GM23338 (cell line): ENCODE data around the gene ARMC7. TPM values are rescaled to one million over a fixed set of nuclear protein-coding genes. Genes with fewer than 3 reads are reported as not detected.

Experiments
- ATAC-seq: fragments of 200-7000 bp; cut with Tn5 transposase; 3 replicates; pipeline ENCODE4 v1.9.1; 2020
- DNase-seq: peaks from one replicate; pipeline ENCODE4 v3.0.0-alpha.2; 2015; ENCODE audit warnings: low spot score
- H2AFZ ChIP-seq: fragments of 200-600 bp; sonication (generic); 2 replicates; pipeline ENCODE4 v1.8.0; 2016; ENCODE audit warnings: antibody characterized with exemption, mild to moderate bottlenecking, moderate library complexity
- H3F3A ChIP-seq: fragments of 200-600 bp; sonication (generic); replicated peaks from 2 replicates; pipeline ENCODE4 v1.8.0; 2017; ENCODE audit warnings: antibody characterized with exemption, mixed run types, low read depth
- H3K27ac ChIP-seq: fragments of 200-600 bp; sonication (generic); 2 replicates; pipeline ENCODE4 v1.6.1; 2016; ENCODE audit warnings: low read depth
- H3K27me3 ChIP-seq: fragments of 200-600 bp; sonication (generic); 2 replicates; pipeline ENCODE4 v1.8.0; 2016; ENCODE audit warnings: mild to moderate bottlenecking, mixed run types, moderate library complexity; ENCODE audit not compliant: insufficient read depth
- H3K36me3 ChIP-seq: fragments of 200-600 bp; sonication (generic); 2 replicates; pipeline ENCODE4 v1.8.0; 2016; ENCODE audit warnings: mild to moderate bottlenecking; ENCODE audit not compliant: insufficient read depth
- H3K4me1 ChIP-seq: fragments of 200-600 bp; sonication (generic); 2 replicates; pipeline ENCODE4 v1.8.0; 2016; ENCODE audit warnings: mild to moderate bottlenecking, moderate library complexity; ENCODE audit not compliant: insufficient read depth
- H3K4me2 ChIP-seq: fragments of 200-600 bp; sonication (generic); 2 replicates; pipeline ENCODE4 v1.7.1; 2017; ENCODE audit warnings: mixed run types
- H3K4me3 ChIP-seq: fragments of 200-600 bp; sonication (generic); 2 replicates; pipeline ENCODE4 v1.6.1; 2016; ENCODE audit warnings: mixed run types
- H3K79me2 ChIP-seq: fragments of 200-600 bp; sonication (generic); replicated peaks from 2 replicates; pipeline ENCODE4 v1.8.0; 2017; ENCODE audit warnings: mild to moderate bottlenecking; ENCODE audit not compliant: insufficient read depth
- H3K9me2 ChIP-seq: fragments of 200-600 bp; sonication (generic); 2 replicates; pipeline ENCODE4 v1.8.0; 2017; ENCODE audit not compliant: insufficient read depth
- H4K20me1 ChIP-seq: fragments of 200-600 bp; sonication (generic); replicated peaks from 2 replicates; pipeline ENCODE4 v1.8.0; 2017; ENCODE audit warnings: mild to moderate bottlenecking; ENCODE audit not compliant: insufficient read depth
- H3K27ac Mint-ChIP-seq: 2 replicates; pipeline ENCODE4 v1.8.0; 2020; ENCODE audit warnings: inconsistent platforms, mild to moderate bottlenecking, moderate library complexity, mixed read lengths
- H3K27me3 Mint-ChIP-seq: 3 replicates; pipeline ENCODE4 v1.8.0; 2022; ENCODE audit warnings: low read depth, mild to moderate bottlenecking, moderate library complexity, mixed read lengths, inconsistent platforms; ENCODE audit not compliant: insufficient read depth, poor library complexity
- H3K36me3 Mint-ChIP-seq: 3 replicates; pipeline ENCODE4 v1.8.0; 2021; ENCODE audit warnings: low read depth, mild to moderate bottlenecking, inconsistent platforms, moderate library complexity, mixed read lengths
- H3K4me1 Mint-ChIP-seq: 3 replicates; pipeline ENCODE4 v1.8.0; 2020; ENCODE audit warnings: mild to moderate bottlenecking, inconsistent platforms, mixed read lengths
- H3K4me3 Mint-ChIP-seq: 3 replicates; pipeline ENCODE4 v1.8.0; 2021; ENCODE audit warnings: moderate library complexity, mild to moderate bottlenecking, inconsistent platforms, mixed read lengths
- H3K9me3 Mint-ChIP-seq: 3 replicates; pipeline ENCODE4 v1.8.0; 2020; ENCODE audit warnings: moderate library complexity, mild to moderate bottlenecking, inconsistent platforms, mixed read lengths
- CREB1 ChIP-seq: fragments of 250-450 bp; sonication (Bioruptor Pico); IDR thresholded peaks from 2 replicates; pipeline ENCODE4 v1.5.0; 2020; ENCODE audit warnings: low read depth, mild to moderate bottlenecking, moderate library complexity
- EZH2 ChIP-seq: fragments of 200-600 bp; sonication (generic); IDR thresholded peaks from one replicate; pipeline ENCODE4 v1.8.0; 2017; ENCODE audit warnings: antibody characterized with exemption, mild to moderate bottlenecking, low read depth; ENCODE audit not compliant: unreplicated experiment
- EZH2phosphoT487 ChIP-seq: fragments of 200-600 bp; sonication (generic); IDR thresholded peaks from one replicate; pipeline ENCODE4 v1.8.1; 2018; ENCODE audit warnings: antibody characterized with exemption; ENCODE audit not compliant: unreplicated experiment
- NANOG ChIP-seq: IDR thresholded peaks from 2 replicates; pipeline ENCODE4 v1.6.1; 2016; ENCODE audit warnings: antibody characterized with exemption, borderline replicate concordance
- POLR2AphosphoS5 ChIP-seq: IDR thresholded peaks from 2 replicates; pipeline ENCODE4 v1.6.1; 2016; ENCODE audit warnings: antibody characterized with exemption, low read depth
- STAT1 ChIP-seq: IDR thresholded peaks from one replicate; pipeline ENCODE4 v1.6.1; 2016; ENCODE audit warnings: antibody characterized with exemption; ENCODE audit not compliant: unreplicated experiment
- ZNF331 ChIP-seq: fragments of 250-450 bp; sonication (Bioruptor Pico); IDR thresholded peaks from 2 replicates; pipeline ENCODE4 v1.5.0; 2020; ENCODE audit warnings: low read depth, mild to moderate bottlenecking, moderate library complexity
- ZNF462 ChIP-seq: fragments of 250-450 bp; sonication (Bioruptor Pico); IDR thresholded peaks from 2 replicates; pipeline ENCODE4 v1.5.0; 2020; ENCODE audit warnings: mild to moderate bottlenecking, moderate library complexity
- polyA plus RNA-seq: library from polyadenylated mRNA; unstranded; fragments of >200 nt; fragmentation: Nextera tagmentation; extraction: Ambion mirVana; gene quantifications from 2 replicates; pipeline ENCODE4 v1.2.1, GENCODE V29; 2016
- total RNA-seq: library from RNA; depleted of rRNA; stranded (reverse); fragments of >200 nt; shearing (Covaris generic); gene quantifications from 2 replicates; pipeline ENCODE4 v1.2.3, GENCODE V29; 2014
- TF ChIP-seq, protein P1 (sequence below), 2 experiments: fragments of 200-600 bp in 1 of 2; sonication (generic) in 1 of 2; conservative IDR thresholded peaks; 2 replicates each; pipeline versions ENCODE4 v1.5.1 to v1.6.1; 2016 to 2017; ENCODE audit warnings: antibody characterized with exemption in 2 of 2, low read depth in 2 of 2, mild to moderate bottlenecking in 2 of 2, moderate library complexity in 1 of 2
- TF ChIP-seq, protein P2 (sequence below): IDR thresholded peaks from 2 replicates; pipeline ENCODE4 v1.6.1; 2016; ENCODE audit warnings: antibody characterized with exemption

Gene ARMC7
- total and polyA plus RNA-seq, 2 experiments from 2014 or later = 5.6 to 8.4 TPM

DNA sequence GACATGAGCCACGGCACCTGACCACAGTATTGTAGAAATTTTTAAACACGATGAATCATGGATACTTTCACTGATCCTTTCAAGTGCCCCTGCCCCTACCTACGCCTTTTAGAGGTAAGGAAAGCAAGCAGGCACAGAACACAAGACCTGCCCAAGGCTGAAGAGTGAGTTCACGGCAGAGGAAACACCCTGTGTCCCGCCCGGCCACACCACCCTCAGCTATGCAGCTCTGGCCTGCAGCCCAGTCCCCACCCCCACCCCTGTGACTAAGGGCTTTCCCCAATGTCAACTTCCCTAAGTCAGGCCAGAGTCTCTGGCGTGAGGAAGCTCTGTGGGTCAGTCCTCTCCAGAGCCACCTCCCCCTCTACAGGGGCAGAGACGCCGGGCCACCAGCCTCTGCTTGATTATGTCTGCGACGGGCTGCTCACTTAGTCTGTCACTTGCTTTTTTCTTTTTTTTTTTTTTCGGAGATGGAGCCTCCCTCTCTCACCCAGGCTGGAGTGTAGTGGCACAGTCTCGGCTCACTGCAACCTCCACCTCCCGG, 13.6 kb upstream of the ARMC7 start:
- H3K9me3 Mint-ChIP-seq = no peaks in the 10 kb centered on the region; the same call in 2 of the 3 replicates

More for the DNA sequence above, 13.6 kb upstream of the ARMC7 start:
- no peaks in the 10 kb centered on the region for H3K27me3 ChIP-seq
- H3K4me3 ChIP-seq = no peak overlapping the region
- peak overlapping the region; percentile 86 for H3K27ac Mint-ChIP-seq
- peaks cover 27% of the 10 kb centered on the region for H3K36me3 Mint-ChIP-seq
- no peaks in the 10 kb centered on the region for H3K36me3 ChIP-seq
- no peaks in the 10 kb centered on the region; the same call in 1 of the 2 replicates for H4K20me1 ChIP-seq
- TF ChIP-seq CREB1 (CRISPR knock-in tag) = no peak
- no peak for TF ChIP-seq NANOG
- TF ChIP-seq POLR2AphosphoS5 = no peak
- TF ChIP-seq ZNF331 (CRISPR knock-in tag) = no peak
- TF ChIP-seq ZNF462 = no peak
- TF ChIP-seq, protein P1, sequence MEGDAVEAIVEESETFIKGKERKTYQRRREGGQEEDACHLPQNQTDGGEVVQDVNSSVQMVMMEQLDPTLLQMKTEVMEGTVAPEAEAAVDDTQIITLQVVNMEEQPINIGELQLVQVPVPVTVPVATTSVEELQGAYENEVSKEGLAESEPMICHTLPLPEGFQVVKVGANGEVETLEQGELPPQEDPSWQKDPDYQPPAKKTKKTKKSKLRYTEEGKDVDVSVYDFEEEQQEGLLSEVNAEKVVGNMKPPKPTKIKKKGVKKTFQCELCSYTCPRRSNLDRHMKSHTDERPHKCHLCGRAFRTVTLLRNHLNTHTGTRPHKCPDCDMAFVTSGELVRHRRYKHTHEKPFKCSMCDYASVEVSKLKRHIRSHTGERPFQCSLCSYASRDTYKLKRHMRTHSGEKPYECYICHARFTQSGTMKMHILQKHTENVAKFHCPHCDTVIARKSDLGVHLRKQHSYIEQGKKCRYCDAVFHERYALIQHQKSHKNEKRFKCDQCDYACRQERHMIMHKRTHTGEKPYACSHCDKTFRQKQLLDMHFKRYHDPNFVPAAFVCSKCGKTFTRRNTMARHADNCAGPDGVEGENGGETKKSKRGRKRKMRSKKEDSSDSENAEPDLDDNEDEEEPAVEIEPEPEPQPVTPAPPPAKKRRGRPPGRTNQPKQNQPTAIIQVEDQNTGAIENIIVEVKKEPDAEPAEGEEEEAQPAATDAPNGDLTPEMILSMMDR (conservative IDR thresholded peaks at IDR 0.05; ENCODE audit: low read depth in 2 of 2) = no peak
- no peak for TF ChIP-seq EZH2phosphoT487
- no peak for TF ChIP-seq EZH2
- TF ChIP-seq, protein P2, sequence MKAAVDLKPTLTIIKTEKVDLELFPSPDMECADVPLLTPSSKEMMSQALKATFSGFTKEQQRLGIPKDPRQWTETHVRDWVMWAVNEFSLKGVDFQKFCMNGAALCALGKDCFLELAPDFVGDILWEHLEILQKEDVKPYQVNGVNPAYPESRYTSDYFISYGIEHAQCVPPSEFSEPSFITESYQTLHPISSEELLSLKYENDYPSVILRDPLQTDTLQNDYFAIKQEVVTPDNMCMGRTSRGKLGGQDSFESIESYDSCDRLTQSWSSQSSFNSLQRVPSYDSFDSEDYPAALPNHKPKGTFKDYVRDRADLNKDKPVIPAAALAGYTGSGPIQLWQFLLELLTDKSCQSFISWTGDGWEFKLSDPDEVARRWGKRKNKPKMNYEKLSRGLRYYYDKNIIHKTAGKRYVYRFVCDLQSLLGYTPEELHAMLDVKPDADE = no peak
- TF ChIP-seq STAT1 = no peak
- H3K4me3 Mint-ChIP-seq = no peak overlapping the region
- H3K27me3 Mint-ChIP-seq = peaks cover 19% of the 10 kb centered on the region
- H3K4me1 Mint-ChIP-seq = peaks cover 19% of the 10 kb centered on the region
- no peak overlapping the region for H2AFZ ChIP-seq
- H3K9me2 ChIP-seq = no peaks in the 10 kb centered on the region
- peaks cover 6% of the 10 kb centered on the region for H3K4me1 ChIP-seq
- DNase-seq (peak; percentile 57), ATAC-seq (peak; percentile 61)
- peaks cover 11% of the 10 kb centered on the region; the same call in 1 of the 2 replicates for H3K79me2 ChIP-seq
- no peak overlapping the region for H3K27ac ChIP-seq
- no peak overlapping the region for H3K4me2 ChIP-seq
- 0 out of 2 replicates have a peak, but pooled peaks cover 14% of the 10 kb centered on the region for H3F3A ChIP-seq
